ENCODE results near the gene BEND6. TPM values are rescaled to one million over a fixed set of nuclear protein-coding genes. Genes with fewer than 3 reads are reported as not detected.

Gene BEND6
- total RNA-seq, 2 experiments from 2014 or later = 0.50 to 1.5 TPM

GRCh38 chr6:56965126-56965525 lies 10.2 kb downstream of the BEND6 start:
- BruUV-seq (replicated peaks) = no TSS peak
- H3K27ac ChIP-seq (ENCODE audit: low read depth, low read length, poor library complexity, severe bottlenecking) = no peak overlapping the region
- no peaks in the 10 kb centered on the region for H4K20me1 ChIP-seq (ENCODE audit: insufficient read depth, low read length)
- TF ChIP-seq EZH2phosphoT487 (IDR thresholded peaks at IDR 0.05; ENCODE audit: borderline replicate concordance, low read depth, low read length) (no peak), CTCF (conservative IDR thresholded peaks at IDR 0.05; ENCODE audit: low read length) (no peak)
- no peaks in the 10 kb centered on the region for H3K9me2 ChIP-seq (ENCODE audit: insufficient read depth, low read length)
- H2AFZ ChIP-seq (ENCODE audit: low read length) = no peak overlapping the region
- no peak overlapping the region for H3K4me2 ChIP-seq (ENCODE audit: low read length)
- H3K4me1 ChIP-seq (ENCODE audit: insufficient read depth, low read length, poor library complexity, severe bottlenecking) = no peaks in the 10 kb centered on the region
- H3K9me3 ChIP-seq (ENCODE audit: low read length) = no peaks in the 10 kb centered on the region
- ChIA-PET POLR2A (interaction anchor here (0.6 to 1.5 kb wide), 2 partner anchors 14 to 252 kb away, joined by 3 read pairs; no protein-coding TSS in a partner anchor), CTCF (ENCODE audit: unreplicated experiment) (no interaction called here)
- H3K4me3 ChIP-seq (ENCODE audit: low read depth, low read length, poor library complexity, severe bottlenecking) = no peak overlapping the region
- DNase-seq (ENCODE audit: low spot score) = no peak
- intact Hi-C loops (cut with micrococcal nuclease; ENCODE audit: unreplicated experiment) = no loop called here
- H3K79me2 ChIP-seq (ENCODE audit: insufficient read depth, low read depth, low read length) = no peaks in the 10 kb centered on the region
- no peaks in the 10 kb centered on the region for H3K36me3 ChIP-seq (ENCODE audit: insufficient read depth, low read length)

- no peaks in the 10 kb centered on the region for H4K20me1 ChIP-seq (ENCODE audit: insufficient read depth, low read length)
- ChIA-PET POLR2A (no interaction called here), CTCF (ENCODE audit: unreplicated experiment) (no interaction called here)
- no peaks in the 10 kb centered on the region for H3K36me3 ChIP-seq (ENCODE audit: insufficient read depth, low read length)
- no peak overlapping the region for H3K4me2 ChIP-seq (ENCODE audit: low read length)
- intact Hi-C loops (cut with micrococcal nuclease; ENCODE audit: unreplicated experiment) = no loop called here
- no peak overlapping the region for H2AFZ ChIP-seq (ENCODE audit: low read length)
- no peaks in the 10 kb centered on the region for H3K9me2 ChIP-seq (ENCODE audit: insufficient read depth, low read length)
- no peaks in the 10 kb centered on the region for H3K9me3 ChIP-seq (ENCODE audit: low read length)
- H3K4me3 ChIP-seq (ENCODE audit: low read depth, low read length, poor library complexity, severe bottlenecking) = no peak overlapping the region
- H3K27ac ChIP-seq (ENCODE audit: low read depth, low read length, poor library complexity, severe bottlenecking) = no peak overlapping the region
- TF ChIP-seq CTCF (conservative IDR thresholded peaks at IDR 0.05; ENCODE audit: low read length) = no peak
- no peak for TF ChIP-seq EZH2phosphoT487 (IDR thresholded peaks at IDR 0.05; ENCODE audit: borderline replicate concordance, low read depth, low read length)
- no peak for DNase-seq (ENCODE audit: low spot score)
- BruUV-seq (replicated peaks) = no TSS peak
- no peaks in the 10 kb centered on the region for H3K4me1 ChIP-seq (ENCODE audit: insufficient read depth, low read length, poor library complexity, severe bottlenecking)
- H3K79me2 ChIP-seq (ENCODE audit: insufficient read depth, low read depth, low read length) = no peaks in the 10 kb centered on the region
Measured at GRCh38 chr6:56970849-56971248, 15.9 kb downstream of the BEND6 start.

GRCh38 chr6:56977192-56977591 lies 22.3 kb downstream of the BEND6 start:
- BruUV-seq (replicated peaks) = no TSS peak
- Histone ChIP-seq H3K4me1 (ENCODE audit: insufficient read depth, low read length, poor library complexity, severe bottlenecking) (no peaks in the 10 kb centered on the region), H3K36me3 (ENCODE audit: insufficient read depth, low read length) (no peaks in the 10 kb centered on the region), H4K20me1 (ENCODE audit: insufficient read depth, low read length) (no peaks in the 10 kb centered on the region), H3K4me3 (ENCODE audit: low read depth, low read length, poor library complexity, severe bottlenecking) (no peak overlapping the region), H2AFZ (ENCODE audit: low read length) (no peak overlapping the region), H3K9me3 (ENCODE audit: low read length) (0 out of 2 replicates have a peak, but pooled peaks cover 6% of the 10 kb centered on the region), H3K4me2 (ENCODE audit: low read length) (no peak overlapping the region), H3K9me2 (ENCODE audit: insufficient read depth, low read length) (no peaks in the 10 kb centered on the region), H3K79me2 (ENCODE audit: insufficient read depth, low read depth, low read length) (no peaks in the 10 kb centered on the region), H3K27ac (ENCODE audit: low read depth, low read length, poor library complexity, severe bottlenecking) (no peak overlapping the region)
- ChIA-PET CTCF (ENCODE audit: unreplicated experiment) (no interaction called here), POLR2A (no interaction called here)
- intact Hi-C loops (cut with micrococcal nuclease; ENCODE audit: unreplicated experiment) = no loop called here
- TF ChIP-seq EZH2phosphoT487 (IDR thresholded peaks at IDR 0.05; ENCODE audit: borderline replicate concordance, low read depth, low read length) (no peak), CTCF (conservative IDR thresholded peaks at IDR 0.05; ENCODE audit: low read length) (no peak)
- DNase-seq (ENCODE audit: low spot score) = no peak

All from OCI-LY7 (cell line).